GM18868 (cell line): ENCODE measurements around the gene OR12D2.
"Not testable (repeated sequence)": the region's sequence is repeated elsewhere in the genome, so short reads cannot be mapped to it uniquely, and the experiment has no call there.

Source experiments
- ATAC-seq: cut with Tn5 transposase; IDR thresholded peaks from one replicate; pipeline ENCODE4 v1.9.1; 2021; ENCODE audit warnings: mild to moderate bottlenecking, moderate library complexity; ENCODE audit not compliant: unreplicated experiment

OR12D2 gene

DNA sequence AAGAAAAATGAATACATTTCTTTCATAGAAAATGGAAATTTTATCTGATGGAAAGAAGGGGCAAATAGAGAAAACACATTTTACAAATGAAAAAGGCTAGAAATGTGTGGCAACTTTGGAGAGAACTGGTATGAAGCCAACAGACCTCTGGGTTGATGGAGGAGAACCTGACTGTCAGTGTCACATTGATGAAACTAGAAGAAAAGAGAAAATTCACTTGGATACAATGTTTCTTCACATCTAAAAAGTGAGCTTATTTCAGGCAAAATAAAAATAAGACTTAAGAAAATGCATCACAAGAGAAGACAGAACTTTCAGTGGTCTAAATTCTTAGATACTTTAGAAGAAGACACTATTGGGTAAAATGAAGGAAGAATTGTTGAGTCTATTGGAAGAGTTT, at the start of gene OR12D2:
OR12D2 (plus strand) TSS at position 301 of the 400 bp plus-strand sequence. CDS start 1,069 bp downstream, outside the sequence.
- no peak for ATAC-seq

- ATAC-seq = not testable (repeated sequence)
These were observed 46.1 kb upstream of the OR12D2 start for GRCh38 chr6:29349348-29349747.

DNA sequence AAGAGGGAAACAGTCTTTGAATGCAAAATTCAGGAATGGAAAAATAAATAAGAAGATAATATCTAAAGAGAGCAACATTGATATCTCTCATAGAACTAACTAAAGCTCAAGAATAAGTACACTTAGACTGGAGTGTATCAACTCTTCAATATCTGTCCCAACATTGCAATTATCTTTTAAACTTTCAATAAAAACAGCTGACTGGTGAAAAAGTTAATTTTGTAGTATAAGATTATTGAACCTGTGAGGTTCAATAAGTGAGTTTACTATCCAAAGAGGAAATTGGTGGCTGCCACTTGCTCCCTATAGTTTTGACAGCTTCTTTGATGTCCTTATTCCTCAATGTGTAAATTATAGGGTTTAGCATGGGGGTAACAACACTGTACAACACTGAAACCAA, 40.5 kb upstream of the OR12D2 start:
- ATAC-seq = no peak

DNA sequence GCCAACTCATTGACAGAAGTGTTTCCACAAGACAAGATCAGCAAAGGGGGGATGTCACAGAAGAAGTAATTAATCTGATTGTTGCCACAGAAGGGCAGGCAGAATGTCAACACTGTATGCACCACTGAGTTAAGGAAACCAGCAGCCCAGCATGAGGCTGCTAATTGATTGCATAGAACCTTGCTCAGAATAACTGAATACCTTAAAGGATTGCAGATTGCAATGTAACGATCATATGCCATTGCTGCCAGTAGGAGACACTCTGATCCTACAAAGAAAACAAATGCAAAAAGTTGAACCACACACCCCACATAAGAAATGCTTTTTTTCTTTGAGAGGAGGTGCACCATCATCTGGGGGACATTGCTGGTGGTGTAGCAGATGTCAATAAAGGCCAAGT, 39.8 kb upstream of the OR12D2 start:
- ATAC-seq = no peak

GRCh38 chr6:29368765-29369164, 26.7 kb upstream of the OR12D2 start, which contains the start of gene OR5V1:
Gene OR5V1 (minus strand): TSS chr6:29368865. CDS start chr6:29356195, 12,670 bp downstream.
- no peak for ATAC-seq

DNA sequence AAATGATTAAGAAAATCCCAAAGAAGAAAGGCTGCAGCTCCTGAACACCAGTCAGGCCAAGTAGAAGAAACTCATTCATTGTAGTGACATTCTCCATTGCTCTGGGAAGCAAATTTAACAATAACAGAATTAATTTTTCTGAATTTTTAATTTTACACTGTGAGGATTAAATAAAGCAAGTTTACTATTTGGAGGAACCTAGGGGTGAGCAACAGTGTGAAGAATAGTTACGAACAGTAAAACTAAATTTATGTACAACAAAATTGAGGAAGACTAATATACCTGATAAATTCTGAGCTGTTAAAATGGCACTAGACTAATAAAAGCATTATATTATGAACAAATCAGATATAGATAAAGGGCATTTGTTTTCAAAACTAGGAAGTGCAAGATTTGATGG, 20.2 kb upstream of the OR12D2 start, which contains the start of gene OR12D3:
OR12D3 (minus strand) TSS at position 101 of the 400 bp plus-strand sequence; CDS start at position 97, 4 bp downstream.
- no peak for ATAC-seq

DNA sequence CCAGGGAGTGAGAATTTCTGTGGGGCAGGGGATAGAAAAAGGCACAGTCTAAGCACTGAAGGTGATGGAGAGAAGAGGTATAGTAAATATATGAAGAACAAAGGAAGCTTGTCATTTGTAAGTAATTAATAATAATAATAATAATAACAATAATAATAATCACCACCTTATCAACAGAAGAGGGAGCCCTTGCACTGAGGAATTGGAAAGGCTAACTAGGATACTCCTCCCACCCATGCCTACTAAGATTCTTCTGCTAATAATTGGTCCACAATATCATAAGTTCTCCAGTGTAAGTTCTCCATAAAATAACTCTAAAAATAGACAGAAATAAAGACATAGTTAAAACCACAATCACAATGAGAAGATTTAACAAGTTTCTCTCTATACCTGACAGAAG, 19.4 kb upstream of the OR12D2 start:
- ATAC-seq = no peak

DNA sequence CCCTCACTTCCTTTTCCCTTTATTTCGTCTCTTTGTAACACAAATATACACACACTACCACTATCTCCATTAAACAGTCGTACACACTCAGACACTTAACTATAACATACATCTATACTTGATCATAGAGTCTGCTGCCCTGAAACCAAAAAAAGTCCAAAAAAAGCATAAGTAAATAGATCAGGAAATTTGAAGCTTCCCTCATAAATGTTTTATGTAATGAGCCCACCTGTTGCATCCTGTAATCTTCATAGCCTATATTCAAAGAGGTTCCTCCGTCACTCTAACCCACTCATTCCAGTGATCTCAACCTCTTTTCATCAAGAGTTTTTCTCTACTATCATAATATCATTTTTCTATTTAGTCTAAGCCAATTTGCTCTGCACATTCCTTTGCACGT, 6.9 kb upstream of the OR12D2 start:
- ATAC-seq = no peak

- no peak for ATAC-seq
These were observed 4.1 kb downstream of the OR12D2 start for GRCh38 chr6:29399525-29399924.

DNA sequence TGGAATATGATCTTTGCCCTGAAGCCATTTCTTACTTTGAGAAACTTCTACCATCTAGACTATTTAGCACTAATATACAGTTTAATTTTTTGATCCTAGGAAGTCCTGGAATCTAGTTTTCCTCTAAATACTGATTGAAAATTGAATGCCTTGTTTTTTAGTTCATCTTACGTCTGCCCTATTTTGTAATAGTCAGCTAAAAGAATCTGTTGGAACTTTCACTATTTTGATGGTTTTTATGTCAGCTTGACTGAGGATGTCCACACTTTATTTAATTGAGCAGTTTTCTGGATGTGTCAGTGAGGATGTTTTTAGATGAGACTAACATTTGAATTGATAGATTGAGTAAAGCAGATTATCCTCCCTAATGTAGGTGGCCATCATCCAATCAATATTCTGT, 8.4 kb downstream of the OR12D2 start:
- no peak for ATAC-seq

DNA sequence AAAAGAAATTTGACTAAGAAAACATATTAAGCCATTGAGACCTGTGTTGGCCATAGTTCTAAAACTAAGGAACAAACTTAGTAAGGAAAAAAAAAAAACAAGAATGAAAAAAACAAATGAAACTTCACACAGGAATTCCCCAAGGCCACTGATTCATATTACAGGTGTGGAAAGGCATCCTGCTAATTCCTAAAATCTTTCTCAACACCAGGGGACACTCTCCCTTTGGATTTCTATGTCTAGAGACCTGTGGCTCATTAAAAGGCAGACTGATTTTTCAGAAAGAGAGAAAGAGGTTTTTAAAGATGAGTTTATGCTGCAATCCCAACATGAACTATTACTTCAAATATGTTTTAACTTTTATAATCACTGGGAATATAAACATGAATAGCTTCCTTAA, 19.2 kb downstream of the OR12D2 start, which contains the start of gene OR12D1:
OR12D1 (plus strand) TSS at position 341 of the 400 bp plus-strand sequence.
- no peak for ATAC-seq

GRCh38 chr6:29419516-29419915, 24.1 kb downstream of the OR12D2 start:
- ATAC-seq = no peak

GRCh38 chr6:29424168-29424567, 28.7 kb downstream of the OR12D2 start:
- ATAC-seq = no peak

- ATAC-seq = no peak
These were observed 29.1 kb downstream of the OR12D2 start for GRCh38 chr6:29424575-29424974.

DNA sequence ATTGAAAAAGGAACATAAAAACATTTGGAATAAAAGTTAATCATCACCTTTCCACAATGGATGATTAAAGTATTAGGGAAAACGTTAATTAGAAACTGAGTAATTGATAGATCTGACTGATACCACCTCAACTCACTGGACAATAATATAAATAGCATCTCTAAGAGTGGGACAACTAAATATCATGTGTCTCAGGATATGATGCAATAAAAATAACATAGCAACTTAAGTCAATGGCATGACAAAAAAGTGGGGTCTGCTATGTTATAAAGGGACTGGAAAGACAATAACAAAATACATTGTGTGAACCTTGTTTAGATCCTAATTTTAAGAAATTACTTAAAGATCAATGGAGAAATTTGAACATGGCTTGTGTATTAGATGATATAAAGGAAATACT, 29.6 kb downstream of the OR12D2 start:
- no peak for ATAC-seq

DNA sequence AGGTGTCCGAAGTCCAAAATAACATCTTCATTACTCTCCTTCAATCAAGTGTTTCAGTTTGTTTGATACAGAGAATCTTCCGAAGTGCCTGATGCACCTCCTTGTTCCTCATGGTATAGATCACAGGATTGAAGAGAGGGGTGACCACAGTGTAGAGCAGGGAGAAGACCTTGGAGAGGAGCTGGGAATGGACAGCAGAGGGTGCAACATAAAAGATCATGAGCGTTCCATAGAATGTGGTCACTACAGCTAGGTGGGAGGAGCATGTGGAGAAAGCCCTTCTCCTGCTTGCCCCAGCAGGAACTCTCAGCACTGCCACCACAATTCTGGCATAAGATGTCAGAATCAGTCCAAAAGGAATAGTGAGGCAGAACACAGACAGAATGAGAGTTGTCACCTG, 31.2 kb downstream of the OR12D2 start:
- ATAC-seq = no peak

GRCh38 chr6:29436730-29437129, 41.3 kb downstream of the OR12D2 start:
- ATAC-seq = not testable (repeated sequence)

DNA sequence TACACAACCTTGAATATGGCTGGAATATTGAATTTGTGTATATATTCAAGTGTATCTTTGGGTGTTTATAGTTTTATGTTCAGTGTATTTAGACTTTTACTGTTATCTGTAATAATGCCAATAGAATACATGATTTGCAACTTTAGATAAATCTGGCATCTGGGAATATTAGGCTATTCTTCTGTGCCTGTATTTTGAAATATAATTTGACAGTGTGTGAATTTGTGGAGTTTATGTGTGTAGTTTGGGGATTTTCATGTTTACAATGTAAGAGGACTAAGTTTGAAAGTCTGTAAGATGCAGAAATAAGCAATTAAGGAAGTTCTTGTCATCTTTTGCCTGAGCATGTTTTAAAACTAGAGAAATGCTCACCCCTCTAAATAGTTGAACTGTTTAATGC, 43.6 kb downstream of the OR12D2 start, which contains the start of gene OR10C1:
OR10C1 (plus strand) TSS at position 301 of the 400 bp plus-strand sequence. CDS start 710 bp downstream, outside the sequence.
- no peak for ATAC-seq

- no peak for ATAC-seq
These were observed 47.3 kb downstream of the OR12D2 start for GRCh38 chr6:29442719-29443118.

DNA sequence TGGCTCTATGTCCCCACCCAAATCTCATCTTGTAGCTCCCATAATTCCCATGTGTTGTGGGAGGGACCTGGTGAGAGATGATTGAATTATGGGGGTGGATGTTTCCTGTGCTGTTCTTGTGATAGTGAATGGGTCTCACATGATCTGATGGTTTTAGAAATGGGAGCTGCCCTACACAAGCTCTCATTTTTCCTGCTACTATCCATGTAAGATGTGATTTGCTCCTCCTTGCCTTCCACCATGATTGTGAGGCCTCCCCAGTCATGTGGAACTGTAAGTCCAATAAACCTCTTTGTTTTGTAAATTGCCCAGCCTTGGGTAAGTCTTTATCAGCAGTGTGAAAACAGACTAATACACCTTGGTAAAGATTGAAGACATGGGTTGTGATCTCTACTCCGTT, 48.6 kb downstream of the OR12D2 start:
- not testable (repeated sequence) for ATAC-seq
